Stimulated activated CD8-positive, alpha-beta memory T cell treated with anti-CD3 and anti-CD28 coated beads, Interleukin-12 subunit alpha, Interleukin-12 subunit beta, amount 100 ng/mL, for 24 hours (primary cell): ENCODE results near the gene MARCHF3.
"Not testable (repeated sequence)": the region's sequence is repeated elsewhere in the genome, so short reads cannot be mapped to it uniquely, and the experiment has no call there.

Experiments used
- DNase-seq: peaks from one replicate; pipeline ENCODE4 v3.0.0-alpha.2; 2020; ENCODE audit errors: extremely low read depth

The MARCHF3 gene

GRCh38 chr5:127012916-127013315 is 17.4 kb downstream of the MARCHF3 start:
- no peak for DNase-seq

- no peak for DNase-seq
Measured at GRCh38 chr5:127011961-127012644, 18.3 kb downstream of the MARCHF3 start.

- no peak for DNase-seq
Measured at GRCh38 chr5:127011153-127011552, 19.2 kb downstream of the MARCHF3 start.

GRCh38 chr5:127010362-127010761 is 20.0 kb downstream of the MARCHF3 start:
- no peak for DNase-seq

GRCh38 chr5:127009784-127010183 is 20.6 kb downstream of the MARCHF3 start:
- DNase-seq, result no peak

GRCh38 chr5:127008300-127008975 is 21.9 kb downstream of the MARCHF3 start:
- DNase-seq, result no peak

GRCh38 chr5:127007522-127007921 is 22.8 kb downstream of the MARCHF3 start:
- DNase-seq, result no peak

GRCh38 chr5:127006744-127007143 is 23.6 kb downstream of the MARCHF3 start:
- no peak for DNase-seq

- not testable (repeated sequence) for DNase-seq
Measured at GRCh38 chr5:127005282-127005681, 25.1 kb downstream of the MARCHF3 start.

- DNase-seq, result no peak
Measured at GRCh38 chr5:127004721-127005120, 25.6 kb downstream of the MARCHF3 start.

- DNase-seq, result no peak
Measured at GRCh38 chr5:127003798-127004495, 26.4 kb downstream of the MARCHF3 start.

GRCh38 chr5:127002390-127002789 is 28.0 kb downstream of the MARCHF3 start:
- DNase-seq, result no peak

- no peak for DNase-seq
Measured at GRCh38 chr5:127001621-127002296, 28.6 kb downstream of the MARCHF3 start.

GRCh38 chr5:126998895-126999570 is 31.3 kb downstream of the MARCHF3 start:
- no peak for DNase-seq

GRCh38 chr5:126998201-126998631 is 32.1 kb downstream of the MARCHF3 start:
- no peak for DNase-seq

- no peak for DNase-seq
Measured at GRCh38 chr5:126995689-126996088, 34.7 kb downstream of the MARCHF3 start.

GRCh38 chr5:126995039-126995438 is 35.3 kb downstream of the MARCHF3 start:
- DNase-seq, result no peak

- DNase-seq, result no peak
Measured at GRCh38 chr5:126994485-126994884, 35.9 kb downstream of the MARCHF3 start.

- DNase-seq, result no peak
Measured at GRCh38 chr5:126988021-126988569, 42.3 kb downstream of the MARCHF3 start.

GRCh38 chr5:126987271-126987899 is 43.0 kb downstream of the MARCHF3 start:
- no peak for DNase-seq

GRCh38 chr5:126984632-126985031 is 45.7 kb downstream of the MARCHF3 start:
- no peak for DNase-seq
